SU-DHL-6 (cell line): ENCODE data around the gene NFKBIL1.
A peak's percentile ranks its signal among the peaks of the same experiment; 100 is the strongest.

Experiments
- EZH2phosphoT487 ChIP-seq: fragments of 200-600 bp; sonication (generic), shearing (Covaris generic); conservative IDR thresholded peaks from 2 replicates; pipeline ENCODE4 v1.6.1; 2018; ENCODE audit warnings: mild to moderate bottlenecking, antibody characterized with exemption, low read length, moderate library complexity, mixed read lengths
- TF ChIP-seq, protein P1 (sequence below): fragments of 200-600 bp; sonication (generic); IDR thresholded peaks from one replicate; pipeline ENCODE4 v1.5.1; 2017; ENCODE audit warnings: antibody characterized with exemption, mild to moderate bottlenecking, low read length, moderate library complexity; ENCODE audit not compliant: insufficient read depth, poor library complexity, severe bottlenecking

DNA sequence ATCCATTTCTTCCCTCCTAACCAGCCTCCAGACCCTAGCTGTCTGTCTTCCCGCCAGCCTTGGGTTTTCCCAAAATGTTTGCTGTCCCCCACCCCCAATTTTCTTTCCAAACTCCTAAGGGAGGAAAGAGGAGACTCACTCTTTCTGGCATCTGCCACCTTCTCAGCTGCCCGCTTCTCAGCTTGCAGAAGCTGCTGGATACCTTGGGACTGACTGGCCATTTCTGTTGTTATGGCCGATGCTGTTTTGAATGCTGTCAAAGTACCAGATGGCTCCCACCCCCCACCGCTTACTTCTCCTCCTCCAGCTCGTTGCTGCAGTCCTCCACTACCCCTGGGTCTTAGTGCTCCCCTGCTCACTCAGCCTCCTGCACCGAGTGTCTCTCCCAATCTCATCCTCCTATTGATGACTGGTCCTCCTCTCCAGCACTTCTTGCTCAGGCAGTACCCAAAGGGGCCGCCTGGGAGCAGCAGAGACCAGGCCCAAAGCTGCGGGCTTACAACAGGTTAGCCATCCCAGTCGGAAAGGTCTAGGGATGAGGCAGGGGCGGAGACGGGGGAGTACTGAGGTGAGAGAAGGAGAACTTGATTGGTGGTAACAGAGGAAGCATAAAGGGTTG is 960 bp upstream of the NFKBIL1 start, which contains the start of gene ATP6V1G2:
- TF ChIP-seq, protein P1, sequence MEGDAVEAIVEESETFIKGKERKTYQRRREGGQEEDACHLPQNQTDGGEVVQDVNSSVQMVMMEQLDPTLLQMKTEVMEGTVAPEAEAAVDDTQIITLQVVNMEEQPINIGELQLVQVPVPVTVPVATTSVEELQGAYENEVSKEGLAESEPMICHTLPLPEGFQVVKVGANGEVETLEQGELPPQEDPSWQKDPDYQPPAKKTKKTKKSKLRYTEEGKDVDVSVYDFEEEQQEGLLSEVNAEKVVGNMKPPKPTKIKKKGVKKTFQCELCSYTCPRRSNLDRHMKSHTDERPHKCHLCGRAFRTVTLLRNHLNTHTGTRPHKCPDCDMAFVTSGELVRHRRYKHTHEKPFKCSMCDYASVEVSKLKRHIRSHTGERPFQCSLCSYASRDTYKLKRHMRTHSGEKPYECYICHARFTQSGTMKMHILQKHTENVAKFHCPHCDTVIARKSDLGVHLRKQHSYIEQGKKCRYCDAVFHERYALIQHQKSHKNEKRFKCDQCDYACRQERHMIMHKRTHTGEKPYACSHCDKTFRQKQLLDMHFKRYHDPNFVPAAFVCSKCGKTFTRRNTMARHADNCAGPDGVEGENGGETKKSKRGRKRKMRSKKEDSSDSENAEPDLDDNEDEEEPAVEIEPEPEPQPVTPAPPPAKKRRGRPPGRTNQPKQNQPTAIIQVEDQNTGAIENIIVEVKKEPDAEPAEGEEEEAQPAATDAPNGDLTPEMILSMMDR: peak; percentile 100
- no peak for TF ChIP-seq EZH2phosphoT487
